Measurements from ENCODE around the gene SLC35D2. TPM values are rescaled to one million over a fixed set of nuclear protein-coding genes. Genes with fewer than 3 reads are reported as not detected.

The SLC35D2 gene
- total RNA-seq, 2 donors from 2014 or later = 4.2 to 12.9 TPM

GRCh38 chr9:96413302-96414221 is 30.1 kb upstream of the SLC35D2 start:
- ATAC-seq = no peak
- Mint-ChIP-seq H3K4me3 (peak overlapping the region; percentile 65), H3K4me1 (ENCODE audit: low read depth in 2 of 2) (peaks cover 20 to 31% of the 10 kb centered on the region in 2 donors), H3K36me3 (peaks cover 4% of the 10 kb centered on the region), H3K9me3 (no peaks in the 10 kb centered on the region), H3K27ac (peak overlapping the region; percentile 29 to 58), H3K27me3 (no peaks in the 10 kb centered on the region)
- no peak for DNase-seq (ENCODE audit: low spot score)

- H3K9me3 Mint-ChIP-seq = no peaks in the 10 kb centered on the region
- H3K27me3 Mint-ChIP-seq = no peaks in the 10 kb centered on the region
- DNase-seq (ENCODE audit: low spot score) = no peak
- H3K4me1 Mint-ChIP-seq (ENCODE audit: low read depth in 2 of 2) = peaks cover 20 to 34% of the 10 kb centered on the region in 2 donors
- H3K4me3 Mint-ChIP-seq = no peak overlapping the region
- peak overlapping the region in 1 of 2 donors; percentile 58 for H3K27ac Mint-ChIP-seq
- ATAC-seq = no peak
- peaks cover 4% of the 10 kb centered on the region for H3K36me3 Mint-ChIP-seq
Observed at GRCh38 chr9:96412174-96412913, 28.8 kb upstream of the SLC35D2 start.

- no peaks in the 10 kb centered on the region for H3K36me3 Mint-ChIP-seq
- H3K4me3 Mint-ChIP-seq = no peak overlapping the region
- peaks cover 14 to 30% of the 10 kb centered on the region in 2 donors for H3K4me1 Mint-ChIP-seq (ENCODE audit: low read depth in 2 of 2)
- DNase-seq (ENCODE audit: low spot score) (no peak), ATAC-seq (no peak)
- no peak overlapping the region for H3K27ac Mint-ChIP-seq
- H3K9me3 Mint-ChIP-seq = no peaks in the 10 kb centered on the region
- no peaks in the 10 kb centered on the region for H3K27me3 Mint-ChIP-seq
Observed at GRCh38 chr9:96411129-96411838, 27.8 kb upstream of the SLC35D2 start.

DNA sequence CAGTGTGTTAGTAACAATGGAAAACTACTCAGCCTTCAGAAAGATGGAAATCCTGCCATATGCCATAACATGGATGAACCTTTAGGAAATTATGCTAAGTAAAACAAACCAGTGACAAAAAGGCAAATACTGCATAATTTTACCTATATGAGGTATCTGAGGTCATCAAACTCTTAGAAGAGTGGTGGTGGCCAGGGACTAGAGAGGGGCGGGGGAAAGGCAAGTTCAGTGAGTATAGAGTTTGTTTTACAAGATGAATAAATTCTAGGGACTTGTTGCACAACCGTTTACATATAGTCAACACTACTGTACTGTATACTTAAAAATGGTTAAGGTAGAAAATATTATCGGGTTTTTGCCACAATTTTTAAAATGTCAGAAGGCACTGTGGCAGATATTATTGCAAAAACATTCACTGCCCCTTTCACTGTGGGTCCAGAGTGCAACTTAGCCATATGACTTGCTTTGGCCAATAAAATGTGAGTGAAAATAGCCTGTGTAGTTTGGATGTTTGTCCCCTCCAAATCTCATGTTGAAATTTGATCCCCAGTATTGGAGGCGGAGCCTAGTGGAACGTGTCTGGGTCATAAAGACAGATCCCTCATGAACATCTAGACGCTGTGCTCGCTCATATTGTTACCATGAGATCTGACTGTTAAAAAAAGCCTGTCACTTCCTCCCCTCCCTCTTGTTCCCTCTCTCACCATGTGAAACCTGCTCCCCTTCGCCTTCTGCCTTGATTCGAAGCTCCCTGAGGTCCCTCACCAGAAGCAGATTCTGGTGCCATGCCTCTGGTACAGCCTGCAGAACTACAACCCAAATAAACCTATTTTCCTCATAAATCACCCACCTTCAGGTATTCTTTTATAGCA is 25.1 kb upstream of the SLC35D2 start:
- Mint-ChIP-seq H3K36me3 (no peaks in the 10 kb centered on the region), H3K27ac (no peak overlapping the region), H3K27me3 (no peaks in the 10 kb centered on the region), H3K4me1 (ENCODE audit: low read depth in 2 of 2) (peaks cover 13 to 25% of the 10 kb centered on the region in 2 donors), H3K4me3 (no peak overlapping the region), H3K9me3 (no peaks in the 10 kb centered on the region)
- ATAC-seq = peak in 1 of 2 donors; percentile 61
- DNase-seq (ENCODE audit: low spot score) = no peak

GRCh38 chr9:96400132-96400910 is 16.8 kb upstream of the SLC35D2 start:
- DNase-seq (ENCODE audit: low spot score) = no peak
- H3K4me3 Mint-ChIP-seq = no peak overlapping the region
- H3K36me3 Mint-ChIP-seq = peaks cover 12% of the 10 kb centered on the region
- peaks cover 3% of the 10 kb centered on the region for H3K9me3 Mint-ChIP-seq
- H3K27me3 Mint-ChIP-seq = no peaks in the 10 kb centered on the region
- H3K4me1 Mint-ChIP-seq (ENCODE audit: low read depth in 2 of 2) = peaks cover 15 to 23% of the 10 kb centered on the region in 2 donors
- no peak for ATAC-seq
- peak overlapping the region; percentile 2 to 86 for H3K27ac Mint-ChIP-seq

- Mint-ChIP-seq H3K36me3 (peaks cover 12% of the 10 kb centered on the region), H3K27ac (peak overlapping the region; percentile 36 to 86)
Observed at GRCh38 chr9:96399325-96399633, 15.8 kb upstream of the SLC35D2 start.

GRCh38 chr9:96398582-96399324 is 15.2 kb upstream of the SLC35D2 start:
- H3K27ac Mint-ChIP-seq = peak overlapping the region; percentile 36 to 86
- H3K36me3 Mint-ChIP-seq = peaks cover 12% of the 10 kb centered on the region
- ATAC-seq (no peak), DNase-seq (ENCODE audit: low spot score) (no peak)
- peak overlapping the region; percentile 24 for H3K4me3 Mint-ChIP-seq
- H3K9me3 Mint-ChIP-seq = peaks cover 3% of the 10 kb centered on the region
- H3K4me1 Mint-ChIP-seq (ENCODE audit: low read depth in 2 of 2) = peaks cover 15 to 23% of the 10 kb centered on the region in 2 donors
- no peaks in the 10 kb centered on the region for H3K27me3 Mint-ChIP-seq

More at GRCh38 chr9:96399325-96399633, 15.8 kb upstream of the SLC35D2 start:
- DNase-seq (ENCODE audit: low spot score) = no peak
- H3K27me3 Mint-ChIP-seq = no peaks in the 10 kb centered on the region
- peaks cover 3% of the 10 kb centered on the region for H3K9me3 Mint-ChIP-seq
- H3K4me3 Mint-ChIP-seq = peak overlapping the region; percentile 24
- ATAC-seq = no peak
- peaks cover 15 to 23% of the 10 kb centered on the region in 2 donors for H3K4me1 Mint-ChIP-seq (ENCODE audit: low read depth in 2 of 2)

GRCh38 chr9:96395964-96396363 is 12.5 kb upstream of the SLC35D2 start:
- DNase-seq (ENCODE audit: low spot score) (no peak), ATAC-seq (no peak)
- H3K27me3 Mint-ChIP-seq = no peaks in the 10 kb centered on the region
- peaks cover 17% of the 10 kb centered on the region for H3K36me3 Mint-ChIP-seq
- no peak overlapping the region for H3K27ac Mint-ChIP-seq
- H3K4me3 Mint-ChIP-seq = no peak overlapping the region
- H3K4me1 Mint-ChIP-seq (ENCODE audit: low read depth in 2 of 2) = peaks cover 15 to 26% of the 10 kb centered on the region in 2 donors
- peaks cover 3% of the 10 kb centered on the region for H3K9me3 Mint-ChIP-seq

GRCh38 chr9:96394832-96395496 is 11.5 kb upstream of the SLC35D2 start:
- Mint-ChIP-seq H3K4me1 (ENCODE audit: low read depth in 2 of 2) (peaks cover 11 to 24% of the 10 kb centered on the region in 2 donors), H3K36me3 (peaks cover 15% of the 10 kb centered on the region), H3K9me3 (no peaks in the 10 kb centered on the region), H3K27me3 (no peaks in the 10 kb centered on the region), H3K27ac (no peak overlapping the region), H3K4me3 (no peak overlapping the region)
- DNase-seq (ENCODE audit: low spot score) (no peak), ATAC-seq (no peak)

DNA sequence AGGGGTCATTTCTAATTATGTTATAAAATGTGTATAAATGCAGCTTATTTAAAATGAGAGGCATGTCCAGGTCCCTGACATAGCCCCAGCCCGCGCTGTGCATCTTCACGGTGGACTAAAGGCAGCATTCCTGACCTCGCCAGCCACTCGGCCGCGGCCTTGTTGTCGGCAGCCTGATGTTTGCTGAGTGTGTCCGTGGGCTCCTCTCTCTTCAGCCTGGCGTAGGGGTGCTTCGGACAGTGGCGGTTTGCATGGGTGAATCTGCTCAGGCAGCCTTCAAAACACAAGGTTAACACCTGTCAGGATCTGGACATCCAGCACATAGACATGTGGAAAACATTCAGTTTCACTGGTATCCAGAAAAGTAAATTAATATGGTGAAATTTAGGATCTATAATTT is 8.8 kb upstream of the SLC35D2 start:
- peaks cover 12% of the 10 kb centered on the region for H3K36me3 Mint-ChIP-seq
- no peak overlapping the region for H3K27ac Mint-ChIP-seq
- H3K27me3 Mint-ChIP-seq = no peaks in the 10 kb centered on the region
- H3K4me1 Mint-ChIP-seq (ENCODE audit: low read depth in 2 of 2) = peaks cover 0 to 9% of the 10 kb centered on the region in 2 donors
- DNase-seq (ENCODE audit: low spot score) (no peak), ATAC-seq (no peak)
- H3K9me3 Mint-ChIP-seq = no peaks in the 10 kb centered on the region
- H3K4me3 Mint-ChIP-seq = no peak overlapping the region

DNA sequence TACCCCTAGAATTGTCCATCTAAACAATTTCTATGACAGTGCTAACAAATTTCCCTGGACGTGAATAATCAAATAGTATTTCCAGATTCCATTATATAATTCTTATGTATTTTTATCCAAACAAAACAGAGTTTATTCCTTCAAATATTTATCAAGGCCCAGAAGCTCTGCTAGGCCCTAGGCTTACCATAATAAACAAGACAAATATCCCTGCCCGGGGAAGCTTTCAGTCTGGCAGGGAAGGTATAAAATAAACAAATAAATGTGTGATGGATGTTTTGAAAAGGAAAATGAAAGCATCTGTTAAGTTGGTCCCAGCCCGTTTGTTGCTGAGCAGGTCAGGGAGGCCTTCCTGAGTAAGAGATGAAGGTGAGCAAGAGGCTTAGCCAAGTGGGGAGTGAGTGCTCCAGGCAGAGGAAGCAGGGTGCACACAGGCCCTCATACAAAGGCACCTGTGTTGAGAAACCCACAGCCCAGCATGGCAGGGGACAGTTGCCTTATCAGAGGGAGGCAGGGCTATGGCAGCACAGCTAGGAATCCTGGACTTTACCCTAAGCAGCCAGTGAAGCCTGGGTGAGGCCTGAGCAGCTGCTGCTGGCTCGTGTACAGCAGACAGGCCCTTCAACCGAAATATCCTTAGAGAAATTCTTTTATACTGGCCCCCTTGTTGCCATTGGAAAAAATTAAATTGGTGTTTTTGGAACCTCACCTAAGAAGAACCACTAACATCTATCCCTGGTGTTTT is 7.7 kb upstream of the SLC35D2 start:
- ATAC-seq = no peak

More for the DNA sequence above, 7.7 kb upstream of the SLC35D2 start:
- Mint-ChIP-seq H3K4me3 (no peak overlapping the region), H3K27me3 (no peaks in the 10 kb centered on the region), H3K9me3 (no peaks in the 10 kb centered on the region), H3K27ac (no peak overlapping the region), H3K4me1 (ENCODE audit: low read depth in 2 of 2) (peaks cover 0 to 9% of the 10 kb centered on the region in 2 donors), H3K36me3 (peaks cover 19% of the 10 kb centered on the region)
- DNase-seq (ENCODE audit: low spot score) = no peak

Measured in natural killer cell treated with Interleukin-12 subunit alpha and Interleukin-12 subunit beta and Interleukin-15 and Interleukin-18, amount 100 ng/mL, for 72 hours (primary cell).